Glutamatergic neuron (in vitro differentiated cells): Measurements from ENCODE around the gene ARFIP2. TPM values are rescaled to one million over a fixed set of nuclear protein-coding genes. Genes with fewer than 3 reads are reported as not detected.
A peak's percentile ranks its signal among the peaks of the same experiment; 100 is the strongest.

Experiments
- DNase-seq: peaks from one replicate; pipeline ENCODE4 v3.0.0; 2022
- H3K27ac Mint-ChIP-seq: one replicate; pipeline ENCODE4 v1.8.0; 2020; ENCODE audit warnings: mild to moderate bottlenecking, mixed read lengths, inconsistent platforms; ENCODE audit not compliant: unreplicated experiment
- H3K27me3 Mint-ChIP-seq: one replicate; pipeline ENCODE4 v1.8.0; 2020; ENCODE audit warnings: mild to moderate bottlenecking, moderate library complexity, mixed read lengths, inconsistent platforms; ENCODE audit not compliant: unreplicated experiment
- H3K36me3 Mint-ChIP-seq: one replicate; pipeline ENCODE4 v1.8.0; 2020; ENCODE audit warnings: mild to moderate bottlenecking, mixed read lengths, inconsistent platforms; ENCODE audit not compliant: unreplicated experiment
- H3K4me1 Mint-ChIP-seq: one replicate; pipeline ENCODE4 v1.8.0; 2020; ENCODE audit warnings: mild to moderate bottlenecking, low read depth, mixed read lengths, inconsistent platforms; ENCODE audit not compliant: unreplicated experiment
- H3K4me3 Mint-ChIP-seq: one replicate; pipeline ENCODE4 v1.8.0; 2020; ENCODE audit warnings: mild to moderate bottlenecking, mixed read lengths, inconsistent platforms; ENCODE audit not compliant: unreplicated experiment
- H3K9me3 Mint-ChIP-seq: one replicate; pipeline ENCODE4 v1.8.0; 2020; ENCODE audit warnings: mild to moderate bottlenecking, moderate library complexity, mixed read lengths, inconsistent platforms; ENCODE audit not compliant: unreplicated experiment
- CTCF ChIP-seq: fragments of 200-600 bp; sonication (generic); IDR thresholded peaks from one replicate; pipeline ENCODE4 v1.5.0; 2021; ENCODE audit not compliant: partially characterized antibody, unreplicated experiment
- total RNA-seq: library from RNA; stranded (reverse); fragmentation: NEBNext Ultra II Directional; extraction: Animal tissue kit (Norgen Biotek cat#: 25700); gene quantifications from one replicate; pipeline ENCODE4 v1.2.1, GENCODE V29; 2021; ENCODE audit not compliant: unreplicated experiment

The ARFIP2 gene
- total RNA-seq, 1 donor from 2014 or later: 53.3 TPM

- DNase-seq: peak; percentile 96
- no peaks in the 10 kb centered on the region for H3K36me3 Mint-ChIP-seq
- H3K27me3 Mint-ChIP-seq: peaks cover 7% of the 10 kb centered on the region
- no peak for TF ChIP-seq CTCF
- H3K9me3 Mint-ChIP-seq: peaks cover 12% of the 10 kb centered on the region
- peak within 1 kb of the TSS; percentile 93 for H3K4me3 Mint-ChIP-seq
- peak within 1 kb of the TSS; percentile 99 for H3K27ac Mint-ChIP-seq
- peaks cover 20% of the 10 kb centered on the region for H3K4me1 Mint-ChIP-seq
Observed at GRCh38 chr11:6473451-6474412, 7.4 kb downstream of the ARFIP2 start, which contains the start of gene TRIM3. Gene TRIM3 (minus strand): TSS chr11:6473941. CDS start chr11:6465695, 8,246 bp downstream.

- peaks cover 12% of the 10 kb centered on the region for H3K9me3 Mint-ChIP-seq
Observed at GRCh38 chr11:6472934-6473333, 8.2 kb downstream of the ARFIP2 start.

GRCh38 chr11:6469599-6469998 is 11.5 kb downstream of the ARFIP2 start:
- Mint-ChIP-seq H3K9me3 (peaks cover 10% of the 10 kb centered on the region), H3K4me3 (no peak overlapping the region), H3K4me1 (peaks cover 21% of the 10 kb centered on the region), H3K27me3 (peaks cover 7% of the 10 kb centered on the region), H3K36me3 (no peaks in the 10 kb centered on the region), H3K27ac (no peak overlapping the region)
- no peak for TF ChIP-seq CTCF
- no peak for DNase-seq

More at GRCh38 chr11:6472934-6473333, 8.2 kb downstream of the ARFIP2 start:
- TF ChIP-seq CTCF: no peak
- Mint-ChIP-seq H3K36me3 (no peaks in the 10 kb centered on the region), H3K27me3 (peaks cover 7% of the 10 kb centered on the region), H3K4me1 (peaks cover 20% of the 10 kb centered on the region), H3K4me3 (peak overlapping the region; percentile 93), H3K27ac (peak overlapping the region; percentile 94)
- DNase-seq: peak; percentile 59

GRCh38 chr11:6468712-6469495 is 12.2 kb downstream of the ARFIP2 start:
- H3K36me3 Mint-ChIP-seq: peaks cover 5% of the 10 kb centered on the region
- peaks cover 9% of the 10 kb centered on the region for H3K9me3 Mint-ChIP-seq
- TF ChIP-seq CTCF: no peak
- peaks cover 18% of the 10 kb centered on the region for H3K4me1 Mint-ChIP-seq
- H3K4me3 Mint-ChIP-seq: no peak overlapping the region
- H3K27me3 Mint-ChIP-seq: peaks cover 7% of the 10 kb centered on the region
- DNase-seq: peak; percentile 81
- no peak overlapping the region for H3K27ac Mint-ChIP-seq
